Measurements from ENCODE around the gene TYMS. TPM values are rescaled to one million over a fixed set of nuclear protein-coding genes. Genes with fewer than 3 reads are reported as not detected.
A peak's percentile ranks its signal among the peaks of the same experiment; 100 is the strongest.

The TYMS gene
- total RNA-seq, 4 donors from 2014 or later, result 0.26 to 28.6 (median 4.8) TPM; not detected in 1

DNA sequence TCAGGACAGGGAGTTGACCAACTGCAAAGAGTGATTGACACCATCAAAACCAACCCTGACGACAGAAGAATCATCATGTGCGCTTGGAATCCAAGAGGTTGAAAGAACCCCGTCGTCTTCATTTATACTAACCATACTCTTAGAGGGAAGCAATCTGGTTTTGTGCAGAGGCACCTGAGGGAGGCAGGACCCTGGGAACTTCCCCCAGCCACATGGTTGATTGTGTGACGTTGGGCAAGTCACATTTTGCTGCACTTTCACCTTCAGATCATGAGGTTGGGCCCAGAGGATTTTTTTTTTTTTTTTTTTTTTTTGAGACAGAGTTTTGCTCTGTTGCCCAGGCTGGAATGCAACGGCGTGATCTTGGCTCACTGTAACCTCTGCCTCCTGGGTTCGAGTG is 11.6 kb downstream of the TYMS start:
- no peaks in the 10 kb centered on the region for H3K9me3 ChIP-seq
- intact Hi-C loops (cut with DNase I; ENCODE audit: low total_unique reads), result no loop called here
- TF ChIP-seq POLR2A (IDR thresholded peaks at IDR 0.05), result no peak
- TF ChIP-seq, protein P1, sequence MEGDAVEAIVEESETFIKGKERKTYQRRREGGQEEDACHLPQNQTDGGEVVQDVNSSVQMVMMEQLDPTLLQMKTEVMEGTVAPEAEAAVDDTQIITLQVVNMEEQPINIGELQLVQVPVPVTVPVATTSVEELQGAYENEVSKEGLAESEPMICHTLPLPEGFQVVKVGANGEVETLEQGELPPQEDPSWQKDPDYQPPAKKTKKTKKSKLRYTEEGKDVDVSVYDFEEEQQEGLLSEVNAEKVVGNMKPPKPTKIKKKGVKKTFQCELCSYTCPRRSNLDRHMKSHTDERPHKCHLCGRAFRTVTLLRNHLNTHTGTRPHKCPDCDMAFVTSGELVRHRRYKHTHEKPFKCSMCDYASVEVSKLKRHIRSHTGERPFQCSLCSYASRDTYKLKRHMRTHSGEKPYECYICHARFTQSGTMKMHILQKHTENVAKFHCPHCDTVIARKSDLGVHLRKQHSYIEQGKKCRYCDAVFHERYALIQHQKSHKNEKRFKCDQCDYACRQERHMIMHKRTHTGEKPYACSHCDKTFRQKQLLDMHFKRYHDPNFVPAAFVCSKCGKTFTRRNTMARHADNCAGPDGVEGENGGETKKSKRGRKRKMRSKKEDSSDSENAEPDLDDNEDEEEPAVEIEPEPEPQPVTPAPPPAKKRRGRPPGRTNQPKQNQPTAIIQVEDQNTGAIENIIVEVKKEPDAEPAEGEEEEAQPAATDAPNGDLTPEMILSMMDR (IDR thresholded peaks at IDR 0.05), result no peak
- H3K27ac ChIP-seq, result no peak overlapping the region
- DNase-seq, result no peak
- no peak overlapping the region for H3K4me3 ChIP-seq
- no peaks in the 10 kb centered on the region for H3K36me3 ChIP-seq
- H3K4me1 ChIP-seq, result no peaks in the 10 kb centered on the region
- no peaks in the 10 kb centered on the region for H3K27me3 ChIP-seq

DNA sequence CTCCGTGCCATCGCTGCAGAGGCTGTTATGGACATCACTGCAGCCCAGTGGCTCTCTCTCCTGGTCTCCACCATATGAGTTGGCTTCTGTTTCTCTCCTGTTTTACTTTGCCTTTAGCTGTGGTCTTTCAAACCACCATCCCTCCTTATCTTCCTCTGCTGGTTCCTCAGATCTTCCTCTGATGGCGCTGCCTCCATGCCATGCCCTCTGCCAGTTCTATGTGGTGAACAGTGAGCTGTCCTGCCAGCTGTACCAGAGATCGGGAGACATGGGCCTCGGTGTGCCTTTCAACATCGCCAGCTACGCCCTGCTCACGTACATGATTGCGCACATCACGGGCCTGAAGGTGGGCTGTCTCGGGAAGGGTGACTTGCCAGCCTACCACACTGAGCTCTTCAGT is 13.1 kb downstream of the TYMS start:
- no peak overlapping the region for H3K4me3 ChIP-seq
- H3K27me3 ChIP-seq, result no peaks in the 10 kb centered on the region
- intact Hi-C loops (cut with DNase I; ENCODE audit: low total_unique reads), result no loop called here
- H3K27ac ChIP-seq, result no peak overlapping the region
- no peaks in the 10 kb centered on the region for H3K4me1 ChIP-seq
- H3K36me3 ChIP-seq, result no peaks in the 10 kb centered on the region
- DNase-seq, result no peak
- TF ChIP-seq, protein P1 (IDR thresholded peaks at IDR 0.05), result no peak
- TF ChIP-seq POLR2A (IDR thresholded peaks at IDR 0.05), result no peak
- no peaks in the 10 kb centered on the region for H3K9me3 ChIP-seq

DNA sequence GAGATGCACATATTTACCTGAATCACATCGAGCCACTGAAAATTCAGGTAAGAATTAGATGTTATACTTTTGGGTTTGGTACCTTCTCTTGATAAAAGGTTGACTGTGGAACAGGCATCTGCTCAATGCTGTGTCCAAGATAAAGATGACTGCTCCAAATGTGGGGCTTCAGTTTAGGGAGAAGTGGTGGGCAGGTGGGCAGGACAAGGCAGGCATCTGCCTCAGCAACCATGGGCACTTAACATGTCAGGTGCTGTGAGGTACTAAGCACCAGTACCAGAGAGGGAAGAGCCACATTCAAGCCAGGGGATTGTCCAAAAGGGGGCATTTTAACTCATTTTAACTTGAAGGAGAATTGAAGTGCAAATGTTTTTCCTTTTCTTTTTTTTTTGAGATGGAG is 14.0 kb downstream of the TYMS start:
- Histone ChIP-seq H3K27me3 (no peaks in the 10 kb centered on the region), H3K36me3 (no peaks in the 10 kb centered on the region), H3K27ac (no peak overlapping the region), H3K4me1 (no peaks in the 10 kb centered on the region), H3K4me3 (no peak overlapping the region), H3K9me3 (no peaks in the 10 kb centered on the region)
- no peak for DNase-seq
- intact Hi-C loops (cut with DNase I; ENCODE audit: low total_unique reads), result no loop called here
- TF ChIP-seq, protein P1 (IDR thresholded peaks at IDR 0.05), result no peak
- TF ChIP-seq POLR2A (IDR thresholded peaks at IDR 0.05), result no peak

DNA sequence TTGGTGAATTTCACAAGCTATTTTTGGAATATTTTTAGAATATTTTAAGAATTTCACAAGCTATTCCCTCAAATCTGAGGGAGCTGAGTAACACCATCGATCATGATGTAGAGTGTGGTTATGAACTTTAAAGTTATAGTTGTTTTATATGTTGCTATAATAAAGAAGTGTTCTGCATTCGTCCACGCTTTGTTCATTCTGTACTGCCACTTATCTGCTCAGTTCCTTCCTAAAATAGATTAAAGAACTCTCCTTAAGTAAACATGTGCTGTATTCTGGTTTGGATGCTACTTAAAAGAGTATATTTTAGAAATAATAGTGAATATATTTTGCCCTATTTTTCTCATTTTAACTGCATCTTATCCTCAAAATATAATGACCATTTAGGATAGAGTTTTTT is 15.9 kb downstream of the TYMS start:
- no peaks in the 10 kb centered on the region for H3K4me1 ChIP-seq
- H3K27me3 ChIP-seq, result no peaks in the 10 kb centered on the region
- no peak for DNase-seq
- H3K4me3 ChIP-seq, result no peak overlapping the region
- TF ChIP-seq, protein P1 (IDR thresholded peaks at IDR 0.05), result no peak
- TF ChIP-seq POLR2A (IDR thresholded peaks at IDR 0.05), result no peak
- no peak overlapping the region for H3K27ac ChIP-seq
- no peaks in the 10 kb centered on the region for H3K36me3 ChIP-seq
- intact Hi-C loops (cut with DNase I; ENCODE audit: low total_unique reads), result no loop called here
- no peaks in the 10 kb centered on the region for H3K9me3 ChIP-seq

DNA sequence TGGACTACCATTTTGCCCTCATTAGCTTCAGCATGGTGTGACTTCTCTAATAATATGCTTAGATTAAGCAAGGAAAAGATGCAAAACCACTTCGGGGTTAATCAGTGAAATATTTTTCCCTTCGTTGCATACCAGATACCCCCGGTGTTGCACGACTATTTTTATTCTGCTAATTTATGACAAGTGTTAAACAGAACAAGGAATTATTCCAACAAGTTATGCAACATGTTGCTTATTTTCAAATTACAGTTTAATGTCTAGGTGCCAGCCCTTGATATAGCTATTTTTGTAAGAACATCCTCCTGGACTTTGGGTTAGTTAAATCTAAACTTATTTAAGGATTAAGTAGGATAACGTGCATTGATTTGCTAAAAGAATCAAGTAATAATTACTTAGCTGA is 16.3 kb downstream of the TYMS start:
- Histone ChIP-seq H3K36me3 (no peaks in the 10 kb centered on the region), H3K27me3 (no peaks in the 10 kb centered on the region), H3K4me1 (no peaks in the 10 kb centered on the region), H3K4me3 (no peak overlapping the region), H3K27ac (peak overlapping the region; percentile 48 to 54), H3K9me3 (no peaks in the 10 kb centered on the region)
- TF ChIP-seq, protein P1 (IDR thresholded peaks at IDR 0.05), result no peak
- no peak for TF ChIP-seq POLR2A (IDR thresholded peaks at IDR 0.05)
- intact Hi-C loops (cut with DNase I; ENCODE audit: low total_unique reads), result no loop called here
- no peak for DNase-seq

Data from uterus (tissue), 4 donors.